Activated CD4-positive, alpha-beta T cell treated with anti-CD3 and anti-CD28 coated beads, Interleukin-2, amount 50 U/mL, for 4 hours (primary cell): ENCODE measurements around the gene COBLL1.

Experiments
- DNase-seq, 2 experiments: peaks; one replicate each; pipeline ENCODE4 v3.0.0-alpha.2; 2020

The COBLL1 gene

DNA sequence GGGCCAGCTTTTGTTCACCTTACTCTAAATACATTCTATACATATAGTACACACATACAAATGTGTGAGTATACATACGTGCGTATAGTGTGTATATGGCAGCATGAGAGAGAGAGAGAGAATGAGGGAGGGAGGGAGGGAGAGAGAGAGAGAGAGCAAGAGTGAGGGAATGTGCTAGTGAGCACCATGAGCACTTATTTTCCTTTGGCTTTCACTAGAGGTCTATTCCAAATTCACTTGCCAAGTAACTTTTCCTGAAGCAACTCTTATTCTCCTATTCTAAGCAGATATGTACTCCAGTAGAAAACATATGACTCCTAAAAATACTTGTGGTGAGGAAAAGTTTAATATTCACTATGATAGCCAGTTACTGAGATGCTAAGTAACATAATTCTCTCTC, 85.7 kb downstream of the COBLL1 start:
- DNase-seq, result no peak

DNA sequence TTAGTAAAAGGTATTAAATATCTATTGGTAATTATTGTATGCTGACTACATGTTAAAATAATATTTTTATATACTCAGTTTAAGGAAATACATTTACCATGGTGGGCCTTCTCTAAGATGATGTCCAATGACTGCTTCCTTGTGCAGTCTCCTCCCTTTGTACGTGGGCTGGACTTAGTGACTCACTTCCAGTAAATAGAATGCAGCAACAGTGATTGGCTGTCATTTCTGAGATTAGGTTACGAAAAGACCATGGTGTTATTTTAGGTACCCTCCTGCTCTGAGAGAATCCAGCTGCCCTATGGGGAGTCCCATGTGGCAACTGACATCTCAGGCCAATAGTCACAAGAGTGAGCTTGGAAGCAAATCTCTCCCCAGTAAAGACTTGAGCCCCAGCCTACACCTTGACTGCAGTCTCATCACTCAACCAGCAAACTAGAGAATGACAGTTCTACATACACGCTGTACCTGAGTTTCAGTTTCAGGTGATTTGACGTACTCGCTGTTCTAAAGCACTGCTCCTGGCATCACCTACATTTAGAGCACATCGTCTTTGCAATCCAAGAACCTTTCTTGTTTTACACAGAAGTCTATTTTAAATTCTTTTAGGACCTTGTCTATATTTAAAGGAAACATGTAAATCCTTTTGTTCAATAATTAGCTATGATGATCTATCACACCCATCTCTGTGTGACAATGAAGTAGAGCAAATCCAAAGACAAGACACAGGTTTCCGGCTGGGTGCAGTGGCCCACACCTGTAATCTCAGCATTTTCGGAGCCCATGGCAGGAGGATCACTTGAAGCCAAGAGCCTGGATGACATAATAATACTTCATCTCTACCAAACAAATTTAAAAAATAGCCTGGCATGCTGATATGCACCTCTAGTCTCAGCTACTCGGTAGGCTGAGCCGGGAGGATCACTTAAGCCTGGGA, 87.2 kb downstream of the COBLL1 start:
- DNase-seq, result no peak

DNA sequence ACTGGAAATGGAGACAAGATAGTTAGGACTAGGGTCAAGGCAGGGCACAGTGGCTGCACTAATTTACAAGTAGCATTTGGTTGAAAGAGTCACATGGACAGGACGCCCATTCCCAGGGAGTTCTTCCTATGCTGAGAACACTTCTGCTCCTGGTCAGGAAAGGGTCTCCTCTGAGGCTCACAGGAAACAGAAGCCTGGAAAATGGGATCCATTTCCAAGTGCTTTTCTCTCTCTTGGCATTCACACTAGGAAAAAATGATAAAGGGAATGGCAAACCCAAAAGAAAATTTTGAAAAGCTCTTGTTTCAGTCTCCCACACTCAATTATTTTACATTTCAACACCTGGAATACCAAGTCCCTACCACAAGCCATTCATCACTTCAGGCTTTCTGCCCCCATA, 88.7 kb downstream of the COBLL1 start:
- DNase-seq, result no peak

DNA sequence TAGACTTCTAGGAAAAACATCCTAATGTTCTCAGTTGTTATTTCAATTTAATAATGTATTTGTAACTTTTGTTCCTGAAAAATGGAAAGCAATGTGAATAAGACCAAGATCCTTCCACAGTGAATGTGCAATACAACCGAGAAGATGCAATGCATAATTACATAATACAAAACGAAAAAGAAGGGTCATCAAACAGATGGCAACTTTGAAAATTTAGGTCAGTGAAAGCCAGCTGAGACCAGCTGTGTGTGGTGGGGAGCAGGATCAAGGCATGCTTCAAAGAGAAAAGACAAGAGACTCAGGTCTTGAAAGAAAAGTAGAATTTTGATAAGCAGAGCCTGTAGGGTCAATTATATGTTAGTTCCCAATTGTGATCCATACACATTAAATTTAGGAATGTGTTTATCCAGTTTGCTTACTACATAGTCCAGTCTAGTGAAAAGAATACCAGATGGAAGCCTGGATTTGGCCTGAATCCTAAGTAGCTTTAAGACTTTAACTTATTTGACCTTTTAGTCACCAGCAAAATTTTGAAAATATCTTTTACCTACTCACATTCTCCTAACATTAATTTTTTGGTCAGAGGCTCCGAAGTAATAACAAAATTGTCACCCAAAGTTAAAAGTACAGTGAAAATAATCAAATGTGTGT, 93.7 kb downstream of the COBLL1 start:
- DNase-seq, result no peak

DNA sequence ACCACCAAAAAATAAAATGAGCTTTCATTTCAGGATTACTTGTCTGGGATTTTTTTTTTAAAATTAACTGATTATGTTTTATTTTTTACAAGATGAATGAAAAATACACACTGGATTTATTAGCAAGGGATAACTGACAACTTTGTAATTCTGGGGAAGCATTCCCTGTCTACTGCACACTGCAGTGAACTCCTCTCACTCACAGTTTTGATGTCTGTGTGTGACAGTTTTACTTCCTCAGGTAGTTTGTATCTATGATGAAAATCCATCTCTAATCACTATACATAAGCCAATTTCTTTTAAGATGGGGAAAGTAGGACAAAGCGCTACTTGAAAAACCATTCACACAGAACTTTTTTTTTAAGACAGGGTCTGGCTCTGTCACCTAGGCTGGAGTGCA, 94.5 kb downstream of the COBLL1 start:
- no peak for DNase-seq

DNA sequence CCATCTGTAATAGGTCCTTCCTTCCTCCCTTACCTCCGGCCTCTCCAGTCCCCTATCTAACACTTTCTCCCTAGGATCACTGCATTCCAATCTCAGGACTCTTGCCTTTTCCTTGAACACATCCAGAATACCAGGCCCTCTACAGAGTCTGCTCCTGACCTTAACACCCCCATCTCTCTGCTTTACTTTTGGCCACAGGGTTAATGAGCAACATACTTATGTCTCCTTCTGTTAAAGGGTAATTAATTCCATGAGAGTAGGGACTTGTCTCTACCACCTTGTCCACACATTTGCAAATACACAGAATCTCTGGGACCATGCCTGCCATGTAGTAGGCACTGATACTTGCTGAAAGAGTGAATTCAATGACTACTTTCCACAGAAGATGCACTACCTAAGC, 94.9 kb downstream of the COBLL1 start:
- no peak for DNase-seq

DNA sequence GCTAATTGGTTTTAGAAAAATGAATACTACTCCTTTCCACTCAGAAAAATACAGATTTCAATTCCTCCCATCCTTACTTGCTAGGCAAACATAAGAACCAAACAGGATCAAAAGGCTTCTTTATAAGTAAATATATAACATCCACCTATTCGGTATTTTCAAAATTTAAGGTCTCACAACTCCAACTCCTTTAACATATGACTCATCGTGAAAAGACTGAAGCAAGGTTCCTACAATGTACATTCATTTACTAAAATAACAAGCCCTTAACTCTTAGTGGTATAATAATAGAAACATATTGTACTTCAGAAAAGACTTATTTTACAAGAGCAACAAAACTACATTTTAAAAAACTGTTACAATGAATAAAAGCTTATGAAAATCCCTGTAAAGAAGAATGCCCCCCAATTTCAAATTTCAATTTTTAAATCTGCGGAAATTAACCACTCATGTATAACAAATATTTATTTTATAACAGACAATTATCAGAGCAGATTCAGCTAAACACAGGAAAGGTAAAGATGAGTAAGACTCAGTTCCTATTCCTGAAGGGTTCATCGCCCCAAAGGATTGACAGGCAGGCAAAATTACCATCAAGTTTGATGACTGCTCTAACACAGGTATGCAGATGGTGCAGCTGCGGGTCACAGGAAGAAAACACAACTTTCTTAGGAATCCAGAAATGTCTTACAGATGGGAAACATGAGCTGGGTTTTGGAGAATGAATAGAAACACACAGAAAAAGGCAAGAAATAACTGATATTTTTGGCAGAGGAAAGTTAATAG, 96.4 kb downstream of the COBLL1 start:
- no peak for DNase-seq

DNA sequence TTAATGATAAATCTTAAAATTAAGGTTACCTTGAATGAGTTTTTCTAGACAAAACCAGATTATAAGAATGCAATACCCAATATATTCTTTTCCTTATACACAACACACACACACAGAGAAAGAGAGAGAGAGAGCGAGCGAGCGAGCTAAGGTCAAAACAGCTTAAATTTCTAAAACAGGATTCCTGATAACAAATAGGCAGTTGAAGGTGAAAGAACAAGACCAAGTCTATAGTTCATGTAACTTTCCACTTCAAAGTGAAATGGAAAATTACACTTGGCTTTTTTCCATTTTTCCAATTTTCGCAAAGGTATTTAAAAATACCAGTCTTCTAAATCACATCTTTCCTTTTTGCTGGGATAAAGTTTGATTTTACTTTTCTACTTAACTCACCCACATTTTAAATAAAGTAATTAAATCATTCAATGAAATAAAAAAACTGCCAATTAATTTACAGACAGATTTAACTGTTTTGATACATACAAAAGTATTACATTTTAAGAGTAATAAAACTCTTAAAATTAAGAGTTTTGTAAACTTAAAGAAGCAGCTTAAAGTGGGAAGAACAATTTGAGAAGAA, 98.8 kb downstream of the COBLL1 start:
- no peak for DNase-seq

DNA sequence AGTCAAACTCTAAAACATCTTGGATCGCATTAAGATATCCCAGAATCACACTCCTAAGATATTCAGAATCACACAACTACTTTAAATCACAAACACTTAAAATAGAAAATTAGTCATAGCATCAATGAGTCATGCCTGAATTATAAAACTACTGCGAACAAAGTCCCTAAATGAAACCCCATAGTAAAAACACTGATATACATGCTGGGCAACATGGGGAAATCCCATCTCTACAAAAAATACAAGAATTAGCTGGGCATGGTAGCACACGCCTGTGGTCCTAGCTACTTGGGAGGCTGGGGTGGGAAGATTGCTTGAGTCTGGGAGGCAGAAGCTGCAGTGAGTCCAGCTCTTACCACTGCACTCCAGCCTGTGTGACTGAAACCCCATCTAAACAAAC, 101.7 kb downstream of the COBLL1 start:
- DNase-seq, result no peak

DNA sequence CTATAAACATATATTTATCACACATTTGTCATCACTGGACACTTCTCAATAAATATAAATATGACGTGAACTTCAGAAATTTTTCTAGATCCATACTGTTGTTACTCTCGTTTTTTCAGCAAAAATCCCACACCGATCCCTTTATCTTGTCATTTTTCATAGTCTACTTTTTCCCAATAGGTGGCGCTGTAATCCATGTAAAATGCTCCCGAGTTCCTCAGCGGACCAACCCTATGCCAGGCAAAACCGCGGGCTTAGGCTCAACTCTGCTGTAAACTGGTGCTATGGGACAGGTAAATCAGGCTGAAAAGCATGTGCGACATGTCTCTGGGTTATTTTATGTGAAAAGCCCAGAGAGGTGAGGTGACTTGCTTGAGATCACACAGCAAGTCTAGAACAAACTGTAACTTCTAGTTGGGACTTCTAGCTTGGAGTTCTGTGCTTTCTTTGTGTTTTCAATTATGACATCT, 104.0 kb downstream of the COBLL1 start:
- no peak for DNase-seq

DNA sequence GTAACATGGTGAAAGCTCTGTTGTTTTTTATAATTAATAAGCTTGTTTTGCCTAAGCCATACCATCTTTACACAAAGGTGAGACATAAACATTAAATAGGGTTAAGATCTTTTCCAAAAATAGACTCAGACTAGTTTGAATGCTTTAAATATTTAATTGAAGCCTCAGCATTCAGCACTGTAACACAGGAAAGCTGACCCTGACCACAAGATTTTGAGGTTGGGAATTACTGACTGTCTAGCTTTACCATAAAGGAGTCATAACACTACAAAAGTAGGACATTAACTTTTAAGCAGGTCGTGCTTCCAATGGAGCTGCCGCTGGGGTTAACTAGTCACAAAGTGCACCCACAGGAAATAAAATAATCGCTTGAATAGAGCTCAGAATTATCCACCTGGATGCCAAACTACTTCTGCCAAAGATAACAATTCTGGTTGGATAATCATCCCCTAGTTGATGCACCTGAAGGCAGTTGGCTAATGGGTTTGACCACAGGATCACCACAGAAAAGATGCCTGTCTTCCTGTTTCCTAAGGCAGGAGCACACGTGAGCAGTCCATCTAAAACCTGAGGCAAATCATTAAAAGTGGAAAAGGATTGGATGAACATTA, 106.2 kb downstream of the COBLL1 start:
- DNase-seq, result no peak

DNA sequence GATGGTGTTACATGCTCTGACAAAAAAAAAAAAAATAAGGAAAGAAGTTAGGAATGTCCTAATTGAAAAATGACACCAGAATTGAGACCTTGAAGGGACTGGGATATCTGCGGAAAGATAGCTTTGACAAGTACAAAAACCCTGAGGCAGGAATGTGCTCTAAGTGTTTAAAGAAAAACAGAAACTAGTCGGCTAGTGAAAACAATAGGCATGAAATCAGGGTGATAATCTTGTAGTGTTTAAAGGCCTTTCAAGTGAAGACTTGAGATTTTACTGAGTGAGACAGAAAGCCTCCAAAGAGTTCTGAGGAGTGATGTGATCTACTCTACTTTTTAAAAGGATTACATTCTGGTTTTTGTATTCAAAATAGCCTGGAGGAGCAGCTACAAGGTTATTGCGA, 107.4 kb downstream of the COBLL1 start:
- DNase-seq, result no peak

DNA sequence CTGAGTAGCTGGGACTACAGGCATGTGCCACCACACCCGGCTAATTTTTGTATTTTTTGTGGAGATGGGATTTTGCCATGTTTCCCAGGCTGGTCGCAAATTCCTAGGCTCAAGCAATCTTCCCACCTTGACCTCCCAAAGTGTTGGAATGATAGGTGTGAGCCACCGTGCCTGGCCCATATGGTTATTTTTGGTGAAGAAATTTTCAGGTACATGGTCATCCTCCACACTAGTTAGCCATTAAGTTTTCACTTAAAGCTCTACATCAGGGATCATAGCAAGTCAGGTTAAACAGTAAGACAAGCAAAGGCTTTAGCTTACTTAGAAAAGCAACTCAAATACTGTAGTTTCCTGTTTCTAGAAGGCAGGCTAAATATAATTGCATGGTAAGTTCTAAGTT, 116.1 kb downstream of the COBLL1 start:
- DNase-seq, result no peak

DNA sequence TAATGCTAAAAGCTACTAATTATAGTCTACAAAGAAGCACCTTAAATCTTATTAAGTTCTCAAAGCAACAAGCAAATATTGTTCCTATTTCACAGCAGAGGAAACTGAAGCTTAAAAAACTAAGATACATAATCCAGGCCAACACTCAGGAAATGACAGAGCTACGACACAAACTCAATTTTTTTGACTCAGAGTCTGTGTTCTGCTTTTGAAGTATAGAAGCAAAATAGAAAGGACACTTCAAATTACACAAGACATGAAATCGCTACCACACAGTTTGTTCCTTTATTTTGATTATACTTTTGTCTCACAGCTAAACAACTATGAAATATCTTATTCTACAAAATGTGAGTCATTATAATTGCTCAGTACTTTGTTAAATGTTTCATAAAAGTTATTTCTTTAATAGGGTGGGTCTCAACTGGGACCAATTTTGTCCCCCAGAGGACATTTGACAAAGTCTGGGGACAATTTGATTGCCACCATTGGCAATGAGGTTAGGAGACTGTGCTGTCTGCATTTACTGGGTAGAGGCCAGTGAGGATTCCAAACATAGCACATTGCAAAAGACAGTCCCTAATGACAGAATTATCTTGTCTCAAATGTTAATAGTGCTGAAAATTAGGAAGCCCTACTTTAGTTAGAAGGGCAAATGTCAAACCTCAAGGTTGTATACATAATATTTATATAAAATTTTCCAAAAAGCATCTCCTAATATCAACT, 118.8 kb downstream of the COBLL1 start:
- no peak for DNase-seq

DNA sequence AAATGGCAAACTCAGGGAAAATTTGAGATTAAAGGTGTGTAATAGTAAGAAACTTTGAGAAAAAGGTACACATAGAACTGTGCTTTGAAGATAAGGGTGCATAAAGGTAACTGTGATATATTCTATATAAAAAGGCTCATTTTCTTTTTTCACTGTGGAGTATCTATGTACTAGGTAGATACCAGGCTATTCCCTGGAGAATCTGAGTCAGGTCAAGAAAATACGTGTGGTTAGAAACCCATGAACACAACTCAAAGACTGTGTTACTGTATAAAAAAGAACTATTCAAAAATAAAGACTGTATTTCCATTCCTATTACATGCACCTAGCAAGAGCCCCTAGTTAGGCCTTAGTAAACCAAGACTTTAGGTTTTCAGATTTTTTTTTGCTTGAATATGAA, 120.2 kb downstream of the COBLL1 start:
- no peak for DNase-seq

DNA sequence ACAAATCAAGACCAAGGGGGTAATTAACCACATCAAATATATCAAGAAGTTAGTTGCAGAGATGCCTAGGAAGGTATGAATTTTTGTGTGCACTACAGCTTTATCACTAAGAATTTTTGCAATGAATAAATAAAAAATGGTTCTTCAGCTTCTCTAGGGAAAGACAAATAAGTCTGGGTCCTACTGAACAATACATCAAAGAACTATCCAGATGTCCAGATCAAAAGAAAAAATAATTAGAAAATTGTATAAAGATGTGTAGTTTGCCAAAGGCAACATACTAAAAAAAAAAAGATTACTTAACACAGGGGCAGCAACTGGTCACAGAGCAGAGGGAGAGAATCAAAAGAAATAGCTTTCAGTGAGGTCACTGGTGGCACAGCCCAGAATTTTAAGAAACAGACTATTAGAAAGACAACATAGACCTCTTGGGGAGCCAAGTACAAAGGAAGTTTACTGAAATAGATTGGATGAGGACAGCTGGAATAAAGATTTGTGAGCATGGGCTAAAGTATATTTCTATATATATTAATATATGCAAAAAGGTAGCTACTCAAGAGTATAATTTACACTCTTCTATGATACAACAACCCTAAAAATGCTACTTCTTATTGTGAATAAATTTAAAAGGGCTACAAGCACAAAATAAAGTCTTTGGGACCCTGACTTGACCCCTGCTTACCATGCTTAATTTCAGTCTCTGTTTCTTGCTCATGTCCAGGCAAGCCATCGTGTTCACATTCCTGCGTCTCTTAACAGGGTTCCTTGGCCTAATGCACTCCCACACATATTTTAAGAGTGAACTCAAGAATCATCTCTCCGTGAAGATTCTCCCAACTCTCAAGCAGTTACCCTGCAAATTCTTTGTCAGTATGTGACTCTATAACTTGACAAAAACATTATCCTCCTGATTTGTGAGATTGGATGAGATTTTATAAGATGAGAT, 121.4 kb downstream of the COBLL1 start:
- no peak for DNase-seq

DNA sequence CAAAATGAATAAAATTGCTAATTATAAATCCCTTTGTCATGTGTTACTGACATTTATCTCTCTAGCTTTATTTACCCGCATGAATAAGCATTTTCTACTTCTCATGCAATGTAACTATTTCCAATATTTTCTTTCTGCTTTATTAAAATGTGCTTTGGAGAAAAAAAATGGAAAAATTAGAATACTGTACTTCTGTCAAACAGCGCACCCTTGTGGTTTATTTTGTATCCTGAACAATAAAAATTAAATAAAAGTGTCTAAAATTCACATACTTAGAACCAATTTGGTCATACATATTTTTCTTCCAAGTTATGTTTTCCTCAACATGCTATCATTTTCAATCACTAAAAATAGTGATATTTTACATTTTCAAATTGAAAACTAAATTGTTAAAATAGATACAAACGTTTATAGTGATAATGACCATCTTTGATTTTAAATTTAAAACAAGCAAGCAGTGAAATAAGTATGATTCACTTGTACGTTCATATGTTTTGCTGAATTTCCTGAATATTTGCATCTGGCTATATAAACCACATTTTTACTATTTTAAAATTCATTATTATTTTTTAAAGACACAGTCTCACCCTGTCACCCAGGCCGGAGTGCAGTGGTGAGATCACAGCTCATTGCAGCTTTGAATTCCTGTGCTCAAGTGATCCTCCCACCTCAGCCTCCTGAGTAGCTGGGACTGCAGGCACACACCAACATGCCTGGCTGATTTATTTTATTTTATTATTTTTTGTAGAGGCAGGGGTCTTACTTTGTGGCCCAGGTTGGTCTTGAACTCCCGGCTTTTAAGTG, 124.4 kb downstream of the COBLL1 start:
- no peak for DNase-seq

DNA sequence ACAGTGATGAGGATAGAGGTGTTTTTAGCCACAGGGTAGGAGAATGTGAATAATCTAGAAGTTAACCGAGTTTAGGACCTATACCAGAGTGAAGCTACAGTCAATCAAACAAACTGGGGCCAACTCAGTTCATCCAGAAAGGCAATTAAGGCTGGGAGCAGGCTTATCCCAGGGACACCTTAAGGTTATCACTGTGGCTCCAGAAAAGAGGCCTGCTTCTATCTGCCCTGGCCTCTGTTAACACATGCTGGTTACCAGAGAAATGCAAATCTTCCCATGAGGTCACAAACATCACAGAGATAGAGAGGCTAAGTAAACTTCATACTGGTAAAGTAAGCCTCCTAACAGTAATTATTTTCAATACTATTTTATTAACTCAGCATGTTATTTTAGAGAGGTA, 127.2 kb downstream of the COBLL1 start:
- no peak for DNase-seq

DNA sequence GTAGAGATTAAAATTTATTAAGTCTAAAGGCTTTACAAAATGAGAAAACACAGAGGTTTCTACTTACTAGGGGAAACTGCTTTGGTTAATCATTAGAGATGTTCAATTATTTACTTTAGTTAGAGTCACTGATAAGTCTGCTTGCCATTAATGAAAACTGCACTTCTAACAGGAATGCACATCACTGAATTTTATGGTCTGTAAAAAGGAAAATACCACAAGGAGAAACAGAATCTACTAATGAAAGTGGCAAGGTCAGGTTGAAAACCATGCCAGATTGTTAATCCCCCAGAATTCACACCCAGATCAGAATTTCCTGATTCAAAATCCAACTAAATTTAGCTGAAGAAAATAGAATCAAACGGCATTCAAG, 129.9 kb downstream of the COBLL1 start:
- no peak for DNase-seq
